Activated CD4-positive, alpha-beta T cell treated with anti-CD3 and anti-CD28 coated beads, Interleukin-2, amount 10 ng/mL, durations not matched to agents 7 days and 5 days (primary cell): ENCODE data around the gene CDCA3. TPM values are rescaled to one million over a fixed set of nuclear protein-coding genes. Genes with fewer than 3 reads are reported as not detected.
"Not testable (repeated sequence)": the region's sequence is repeated elsewhere in the genome, so short reads cannot be mapped to it uniquely, and the experiment has no call there.

Experiments
- CTCF ChIA-PET: fragments of 350-600 bp; sonication (Branson Sonifier 250); formaldehyde crosslinking; loops from one replicate; lab custom pipeline; 2021; ENCODE audit warnings: antibody characterized with exemption; lab: Charles Lee
- POLR2A ChIA-PET: fragments of 350-600 bp; sonication (Branson Sonifier 250); formaldehyde crosslinking; loops from one replicate; lab custom pipeline; 2021; ENCODE audit warnings: antibody characterized with exemption; lab: Charles Lee
- DNase-seq: peaks from one replicate; pipeline ENCODE4 v3.0.0-alpha.2; 2020
- H3K27ac Mint-ChIP-seq: one replicate; pipeline ENCODE4 v1.8.0; 2021; ENCODE audit warnings: mild to moderate bottlenecking, moderate library complexity, mixed read lengths
- H3K27me3 Mint-ChIP-seq: one replicate; pipeline ENCODE4 v1.8.0; 2021; ENCODE audit warnings: mixed read lengths
- H3K36me3 Mint-ChIP-seq: one replicate; pipeline ENCODE4 v1.8.0; 2021; ENCODE audit warnings: low read depth, mixed read lengths
- H3K4me1 Mint-ChIP-seq: one replicate; pipeline ENCODE4 v1.8.0; 2021; ENCODE audit warnings: mixed read lengths
- H3K4me3 Mint-ChIP-seq: one replicate; pipeline ENCODE4 v1.8.0; 2021; ENCODE audit warnings: mild to moderate bottlenecking, moderate library complexity, mixed read lengths
- H3K9me3 Mint-ChIP-seq: one replicate; pipeline ENCODE4 v1.8.0; 2021; ENCODE audit warnings: mixed read lengths
- total RNA-seq, 2 experiments: library from RNA; stranded (reverse); gene quantifications; one replicate each; pipeline ENCODE4 v1.2.3, GENCODE V29; 2021

CDCA3 gene
- total RNA-seq, 2 experiments from 2014 or later: 118 to 122 TPM

DNA sequence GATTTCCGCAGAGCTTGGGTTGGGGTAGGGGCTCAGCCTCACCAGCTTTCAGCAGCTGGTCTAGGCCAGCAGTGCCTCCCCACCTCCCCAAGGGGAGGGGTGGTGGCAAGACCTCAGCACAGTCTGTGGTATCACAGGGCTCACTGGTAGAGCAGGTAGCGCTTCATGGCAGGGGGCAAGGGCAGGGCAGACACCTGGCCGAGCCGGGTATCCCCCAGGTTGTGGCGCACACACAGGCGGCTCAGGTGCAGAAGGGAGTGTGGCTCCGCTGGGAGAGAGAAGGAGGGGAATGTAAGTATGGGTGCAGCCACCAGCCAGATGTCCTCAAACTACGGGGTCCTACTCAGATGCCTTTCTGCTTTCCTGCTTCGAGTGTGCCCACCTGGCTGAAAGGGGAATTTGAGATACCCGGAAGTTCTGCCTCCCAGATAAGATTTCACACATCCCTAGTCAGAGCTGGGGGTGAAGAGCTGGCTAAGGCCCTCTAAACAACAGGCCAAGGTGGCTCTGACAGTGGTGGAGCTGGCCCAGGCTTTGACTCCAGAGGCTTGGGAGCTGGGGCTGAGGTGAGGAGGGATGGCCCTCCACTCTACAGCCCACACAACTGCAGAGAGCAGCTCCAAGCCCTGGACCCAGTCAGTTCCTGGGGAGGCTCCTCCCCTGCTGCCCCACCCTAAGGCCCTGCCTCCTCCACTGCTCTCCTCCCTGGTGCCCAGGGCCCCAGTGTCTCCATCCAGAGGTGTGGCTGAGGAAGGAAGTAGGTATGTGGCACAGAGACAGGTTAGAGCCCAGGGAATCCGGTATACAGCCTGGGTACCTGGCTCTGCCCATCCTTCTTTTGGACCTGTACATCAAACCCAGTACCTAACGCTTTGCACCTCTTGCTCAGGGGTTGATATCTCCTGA lies 20.2 kb upstream of the CDCA3 start:
- peaks cover 65% of the 10 kb centered on the region for H3K4me1 Mint-ChIP-seq
- H3K4me3 Mint-ChIP-seq: peak overlapping the region; percentile 78
- DNase-seq: peak; percentile 61
- no peaks in the 10 kb centered on the region for H3K9me3 Mint-ChIP-seq
- peaks cover 50% of the 10 kb centered on the region for H3K36me3 Mint-ChIP-seq
- POLR2A ChIA-PET: interaction anchor here (2.8 kb wide), 1 partner anchor 19 kb away, joined by 23 read pairs; the partner anchor contains the start of genes CDCA3 and USP5
- CTCF ChIA-PET: interaction anchor here (0.6 to 5.1 kb wide), 21 partner anchors 7 to 238 kb away, joined by 3 to 55 read pairs (median 9); partner anchors contain the start of genes C12orf57, C1RL, CDCA3 and MLF2
- no peaks in the 10 kb centered on the region for H3K27me3 Mint-ChIP-seq
- peak overlapping the region; percentile 91 for H3K27ac Mint-ChIP-seq

DNA sequence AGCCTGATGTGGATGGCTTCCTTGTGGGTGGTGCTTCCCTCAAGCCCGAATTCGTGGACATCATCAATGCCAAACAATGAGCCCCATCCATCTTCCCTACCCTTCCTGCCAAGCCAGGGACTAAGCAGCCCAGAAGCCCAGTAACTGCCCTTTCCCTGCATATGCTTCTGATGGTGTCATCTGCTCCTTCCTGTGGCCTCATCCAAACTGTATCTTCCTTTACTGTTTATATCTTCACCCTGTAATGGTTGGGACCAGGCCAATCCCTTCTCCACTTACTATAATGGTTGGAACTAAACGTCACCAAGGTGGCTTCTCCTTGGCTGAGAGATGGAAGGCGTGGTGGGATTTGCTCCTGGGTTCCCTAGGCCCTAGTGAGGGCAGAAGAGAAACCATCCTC lies 19.2 kb upstream of the CDCA3 start:
- Mint-ChIP-seq H3K36me3 (peaks cover 53% of the 10 kb centered on the region), H3K27ac (peak overlapping the region; percentile 89), H3K4me1 (peaks cover 62% of the 10 kb centered on the region), H3K4me3 (peak overlapping the region; percentile 78)
- H3K9me3 Mint-ChIP-seq, H3K27me3 Mint-ChIP-seq, DNase-seq, POLR2A ChIA-PET: not testable (repeated sequence)
- CTCF ChIA-PET: interaction anchor here (0.9 to 7.8 kb wide), 11 partner anchors 9 to 94 kb away, joined by 3 to 67 read pairs (median 15); partner anchors contain the start of genes CDCA3 and USP5

GRCh38 chr12:6869049-6870021 lies 18.2 kb upstream of the CDCA3 start:
- H3K9me3 Mint-ChIP-seq: no peaks in the 10 kb centered on the region
- POLR2A ChIA-PET: interaction anchor here (0.6 to 1.0 kb wide), 2 partner anchors 22 to 75 kb away, joined by 3 to 4 read pairs; partner anchors contain the start of gene C12orf57
- peak overlapping the region; percentile 93 for H3K4me3 Mint-ChIP-seq
- CTCF ChIA-PET: interaction anchor here (0.6 to 7.8 kb wide), 41 partner anchors 8 to 1070 kb away, joined by 3 to 67 read pairs (median 4); partner anchors contain the start of genes C12orf57, C1RL, CDCA3 and MLF2
- peak overlapping the region; percentile 89 for H3K27ac Mint-ChIP-seq
- H3K36me3 Mint-ChIP-seq: peaks cover 60% of the 10 kb centered on the region
- DNase-seq: peak; percentile 89
- peaks cover 56% of the 10 kb centered on the region for H3K4me1 Mint-ChIP-seq
- H3K27me3 Mint-ChIP-seq: no peaks in the 10 kb centered on the region

DNA sequence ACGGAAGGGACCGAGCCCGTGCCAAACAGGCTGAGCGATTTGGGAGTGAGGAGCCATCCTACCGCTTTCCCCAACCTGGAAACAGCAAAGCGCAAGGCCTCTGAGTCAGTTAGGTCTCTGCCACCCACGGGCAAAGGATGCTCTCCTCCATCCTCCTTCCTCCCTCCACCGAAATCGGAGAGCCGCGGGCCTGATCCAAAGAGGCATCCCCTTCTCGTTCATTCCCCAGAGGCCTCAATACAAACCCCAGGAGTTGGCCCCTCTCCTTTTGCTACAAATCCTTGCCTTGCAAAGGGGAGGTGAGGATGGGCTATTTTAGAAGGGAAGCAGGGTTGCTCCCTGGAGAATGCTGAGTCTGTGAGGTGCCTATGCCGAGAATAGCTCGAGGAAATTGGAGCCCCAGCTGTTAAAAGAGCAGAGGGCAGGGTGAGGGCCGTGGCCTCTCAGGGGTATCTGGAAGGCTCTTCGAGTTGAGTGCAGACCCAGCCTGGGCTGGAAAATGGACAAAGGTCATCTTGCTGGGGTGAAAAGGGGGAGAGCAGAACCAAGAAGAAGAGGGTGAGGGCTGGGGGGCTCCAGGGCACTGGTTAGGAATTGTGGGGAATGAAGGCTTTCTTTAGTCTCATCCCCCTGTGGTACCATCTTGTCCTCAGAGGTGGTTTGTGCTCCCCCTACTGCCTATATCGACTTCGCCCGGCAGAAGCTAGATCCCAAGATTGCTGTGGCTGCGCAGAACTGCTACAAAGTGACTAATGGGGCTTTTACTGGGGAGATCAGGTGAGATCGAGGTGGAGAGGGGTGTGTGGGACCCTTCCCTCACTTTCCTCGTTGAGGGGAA lies 17.3 kb upstream of the CDCA3 start:
- Mint-ChIP-seq H3K4me1 (peaks cover 52% of the 10 kb centered on the region), H3K27me3 (no peaks in the 10 kb centered on the region), H3K27ac (peak overlapping the region; percentile 89), H3K4me3 (peak overlapping the region; percentile 93), H3K9me3 (no peaks in the 10 kb centered on the region), H3K36me3 (peaks cover 65% of the 10 kb centered on the region)
- DNase-seq: peak; percentile 15
- ChIA-PET CTCF (interaction anchor here (0.5 to 7.8 kb wide), 22 partner anchors 9 to 329 kb away, joined by 3 to 67 read pairs (median 4); partner anchors contain the start of genes C12orf57, CDCA3, MLF2 and RNU7-1), POLR2A (interaction anchor here (0.5 to 2.3 kb wide), 2 partner anchors 16 to 110 kb away, joined by 3 to 14 read pairs; partner anchors contain the start of genes CDCA3 and USP5)

- Mint-ChIP-seq H3K36me3 (peaks cover 69% of the 10 kb centered on the region), H3K27me3 (no peaks in the 10 kb centered on the region), H3K4me3 (peak within 1 kb of the TSS; percentile 93), H3K4me1 (peaks cover 52% of the 10 kb centered on the region), H3K9me3 (no peaks in the 10 kb centered on the region), H3K27ac (peak within 1 kb of the TSS; percentile 95)
- POLR2A ChIA-PET: interaction anchor here (0.5 to 2.3 kb wide), 4 partner anchors 13 to 109 kb away, joined by 3 to 14 read pairs (median 3); partner anchors contain the start of genes C12orf57, CDCA3, RNU7-1 and USP5
- peak; percentile 76 for DNase-seq
- CTCF ChIA-PET: interaction anchor here (0.5 to 7.8 kb wide), 11 partner anchors 15 to 975 kb away, joined by 3 to 67 read pairs (median 4); partner anchors contain the start of genes CDCA3 and USP5
These were observed 16.5 kb upstream of the CDCA3 start, which contains the start of gene TPI1 for GRCh38 chr12:6867413-6868210. Gene TPI1, plus strand, starts transcription at chr12:6867531. Its CDS starts 36 bp downstream, at chr12:6867567.

DNA sequence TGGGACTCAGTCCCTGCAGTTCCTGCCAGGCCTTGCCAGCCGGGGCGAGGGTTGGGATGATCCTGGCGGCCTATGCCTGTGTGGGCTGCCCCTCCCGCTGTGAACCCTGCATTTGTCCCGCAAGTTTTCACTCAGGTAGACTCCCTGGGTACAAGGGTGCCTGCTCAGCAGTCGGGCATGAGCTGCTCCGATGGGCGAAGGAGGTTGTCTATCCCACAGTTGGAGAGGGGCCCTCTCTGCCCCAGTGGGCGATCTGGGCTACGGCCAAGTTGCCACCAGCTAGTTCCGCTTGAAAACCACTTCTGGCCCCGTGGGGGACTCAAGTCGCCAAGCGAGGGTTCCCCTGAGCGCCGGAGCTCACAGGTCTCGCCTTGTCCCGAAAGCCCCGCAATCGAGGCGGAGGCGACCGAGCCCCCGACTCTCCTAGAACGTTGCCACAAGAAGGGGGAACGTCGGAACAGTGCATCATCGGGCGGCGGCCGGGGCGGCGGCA lies 15.9 kb upstream of the CDCA3 start:
- H3K27ac Mint-ChIP-seq: peak overlapping the region; percentile 95
- H3K27me3 Mint-ChIP-seq: no peaks in the 10 kb centered on the region
- POLR2A ChIA-PET: interaction anchor here (1.0 to 2.3 kb wide), 3 partner anchors 13 to 77 kb away, joined by 3 to 14 read pairs (median 3); partner anchors contain the start of genes C12orf57, CDCA3, RNU7-1 and USP5
- peaks cover 49% of the 10 kb centered on the region for H3K4me1 Mint-ChIP-seq
- CTCF ChIA-PET: interaction anchor here (0.6 to 7.8 kb wide), 9 partner anchors 14 to 975 kb away, joined by 3 to 67 read pairs (median 4); partner anchors contain the start of genes CDCA3 and USP5
- no peak for DNase-seq
- no peaks in the 10 kb centered on the region for H3K9me3 Mint-ChIP-seq
- peaks cover 69% of the 10 kb centered on the region for H3K36me3 Mint-ChIP-seq
- H3K4me3 Mint-ChIP-seq: peak overlapping the region; percentile 92

GRCh38 chr12:6866163-6866919 lies 15.3 kb upstream of the CDCA3 start:
- Mint-ChIP-seq H3K4me1 (peaks cover 43% of the 10 kb centered on the region), H3K27me3 (no peaks in the 10 kb centered on the region), H3K4me3 (peak overlapping the region; percentile 92), H3K27ac (no peak overlapping the region), H3K9me3 (no peaks in the 10 kb centered on the region), H3K36me3 (peaks cover 69% of the 10 kb centered on the region)
- no peak for DNase-seq
- ChIA-PET POLR2A (interaction anchor here (1.0 to 2.3 kb wide), 2 partner anchors 14 to 77 kb away, joined by 3 to 14 read pairs; partner anchors contain the start of genes C12orf57, CDCA3, RNU7-1 and USP5), CTCF (interaction anchor here (0.6 to 7.8 kb wide), 7 partner anchors 13 to 243 kb away, joined by 3 to 67 read pairs (median 4); partner anchors contain the start of genes CDCA3 and USP5)

DNA sequence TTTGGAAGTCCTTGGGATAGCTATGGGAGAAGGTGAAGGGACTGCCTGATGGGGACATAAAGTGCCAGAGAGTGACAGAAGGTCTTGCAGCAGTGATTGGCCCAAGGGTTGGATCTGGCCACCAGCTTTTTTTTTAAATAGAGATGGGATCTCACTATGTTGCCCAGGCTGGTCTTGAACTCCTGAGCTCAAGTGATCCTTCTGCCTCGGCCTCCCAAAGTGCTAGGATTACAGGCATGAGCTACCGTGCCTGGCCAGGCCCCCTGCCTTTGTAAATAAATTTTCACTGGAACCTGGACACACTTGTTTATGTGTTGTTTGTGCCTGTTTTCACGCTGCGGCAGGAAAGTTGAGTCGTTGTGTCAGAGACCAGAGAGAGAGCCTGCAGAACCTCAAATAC lies 14.2 kb upstream of the CDCA3 start:
- CTCF ChIA-PET: interaction anchor here (0.9 to 7.8 kb wide), 6 partner anchors 8 to 243 kb away, joined by 3 to 67 read pairs (median 9); partner anchors contain the start of genes CDCA3, SPSB2 and USP5
- POLR2A ChIA-PET: not testable (repeated sequence)

DNA sequence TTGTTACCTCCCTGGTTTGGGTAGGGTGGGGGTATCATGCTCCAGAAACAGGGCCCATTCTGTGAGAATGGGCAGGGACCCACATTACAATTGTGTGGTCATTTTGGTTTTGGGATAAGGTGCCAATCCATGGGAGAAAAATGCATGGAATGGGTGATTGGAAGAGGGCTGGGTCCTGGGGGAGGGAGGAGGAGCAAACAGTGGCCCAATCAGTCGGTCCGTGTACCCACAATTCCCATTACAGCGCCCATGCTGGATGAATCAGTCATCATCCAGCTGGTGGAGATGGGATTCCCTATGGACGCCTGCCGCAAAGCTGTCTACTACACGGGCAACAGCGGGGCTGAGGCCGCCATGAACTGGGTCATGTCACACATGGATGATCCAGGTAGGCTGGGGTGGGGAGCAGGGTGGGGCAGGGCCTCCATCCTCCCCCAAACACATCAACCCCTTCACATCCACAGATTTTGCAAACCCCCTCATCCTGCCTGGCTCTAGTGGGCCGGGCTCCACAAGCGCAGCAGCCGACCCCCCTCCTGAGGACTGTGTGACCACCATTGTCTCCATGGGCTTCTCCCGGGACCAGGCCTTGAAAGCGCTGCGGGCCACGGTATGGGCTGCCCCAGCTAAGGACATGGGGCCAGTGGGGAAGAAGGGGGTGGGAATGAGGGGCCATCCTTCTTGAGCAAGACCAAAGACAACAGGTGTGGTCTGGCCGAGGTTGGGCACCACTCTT lies 12.7 kb upstream of the CDCA3 start:
- no peaks in the 10 kb centered on the region for H3K27me3 Mint-ChIP-seq
- no peaks in the 10 kb centered on the region for H3K9me3 Mint-ChIP-seq
- peaks cover 17% of the 10 kb centered on the region for H3K4me1 Mint-ChIP-seq
- ChIA-PET CTCF (interaction anchor here (1.0 to 7.8 kb wide), 5 partner anchors 10 to 246 kb away, joined by 3 to 67 read pairs (median 13); partner anchors contain the start of genes C1RL, CDCA3, SPSB2 and USP5), POLR2A (no interaction called here)
- H3K4me3 Mint-ChIP-seq: no peak overlapping the region
- DNase-seq: no peak
- H3K27ac Mint-ChIP-seq: no peak overlapping the region
- peaks cover 56% of the 10 kb centered on the region for H3K36me3 Mint-ChIP-seq

More for the DNA sequence above, 14.2 kb upstream of the CDCA3 start:
- H3K27me3 Mint-ChIP-seq, H3K4me3 Mint-ChIP-seq, H3K27ac Mint-ChIP-seq, H3K9me3 Mint-ChIP-seq, DNase-seq: not testable (repeated sequence)
- Mint-ChIP-seq H3K4me1 (peaks cover 32% of the 10 kb centered on the region), H3K36me3 (peaks cover 68% of the 10 kb centered on the region)
